Activated CD4-positive, alpha-beta memory T cell treated with anti-CD3 and anti-CD28 coated beads for 36 hours (primary cell): ENCODE measurements around the gene ADARB2. TPM values are rescaled to one million over a fixed set of nuclear protein-coding genes. Genes with fewer than 3 reads are reported as not detected.
"Not testable (repeated sequence)": the region's sequence is repeated elsewhere in the genome, so short reads cannot be mapped to it uniquely, and the experiment has no call there.

Source experiments
- CTCF ChIA-PET: fragments of 350-600 bp; sonication (Branson Sonifier 250); formaldehyde crosslinking; loops from one replicate; lab custom pipeline; 2021; ENCODE audit warnings: antibody characterized with exemption, inconsistent platforms; lab: Charles Lee
- POLR2A ChIA-PET: fragments of 350-600 bp; sonication (Branson Sonifier 250); formaldehyde crosslinking; loops from one replicate; lab custom pipeline; 2021; ENCODE audit warnings: antibody characterized with exemption; lab: Charles Lee
- DNase-seq: peaks from one replicate; pipeline ENCODE4 v3.0.0-alpha.2; 2020
- H3K27ac Mint-ChIP-seq: one replicate; pipeline ENCODE4 v1.8.0; 2021; ENCODE audit warnings: mixed read lengths
- H3K27me3 Mint-ChIP-seq: one replicate; pipeline ENCODE4 v1.8.0; 2021; ENCODE audit warnings: mixed read lengths
- H3K36me3 Mint-ChIP-seq: one replicate; pipeline ENCODE4 v1.8.0; 2021; ENCODE audit warnings: mixed read lengths
- H3K4me1 Mint-ChIP-seq: one replicate; pipeline ENCODE4 v1.8.0; 2021; ENCODE audit warnings: low read depth, mixed read lengths
- H3K4me3 Mint-ChIP-seq: one replicate; pipeline ENCODE4 v1.8.0; 2021; ENCODE audit warnings: mild to moderate bottlenecking, mixed read lengths
- H3K9me3 Mint-ChIP-seq: one replicate; pipeline ENCODE4 v1.8.0; 2021; ENCODE audit warnings: mixed read lengths
- intact Hi-C: fragments of 100-400 bp; cut with micrococcal nuclease; formaldehyde crosslinking; loops from one replicate; pipeline ENCODE4 v1.15.1; 2023
- total RNA-seq, 2 experiments: library from RNA; stranded (reverse); gene quantifications; one replicate each; pipeline ENCODE4 v1.2.3, GENCODE V29; 2021

ADARB2 gene
- total RNA-seq, 2 experiments from 2014 or later, result 2.2 TPM

DNA sequence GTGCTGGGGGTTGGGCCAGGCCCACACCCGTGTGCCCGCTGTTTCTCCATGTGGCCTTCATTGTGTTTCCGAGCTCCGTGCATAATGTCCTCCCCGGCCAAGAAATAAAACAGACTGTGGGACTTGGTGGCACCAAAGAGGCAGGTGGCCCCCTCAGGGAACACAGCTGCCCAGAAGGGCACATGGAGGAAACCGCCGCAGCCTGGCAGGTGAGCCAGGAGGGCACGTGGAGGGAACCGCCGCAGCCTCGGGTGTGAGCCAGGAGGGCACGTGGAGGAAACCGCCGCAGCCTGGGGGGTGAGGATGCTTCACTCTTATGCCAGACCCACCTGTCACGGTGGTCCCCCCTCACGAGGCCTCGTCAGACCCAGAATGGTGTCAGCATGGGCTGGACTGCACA lies 392.5 kb downstream of the ADARB2 start:
- no peak for DNase-seq
- Mint-ChIP-seq H3K4me1 (no peaks in the 10 kb centered on the region), H3K27me3 (no peaks in the 10 kb centered on the region), H3K27ac (no peak overlapping the region), H3K4me3 (no peak overlapping the region), H3K9me3 (no peaks in the 10 kb centered on the region), H3K36me3 (no peaks in the 10 kb centered on the region)
- intact Hi-C loops, result no loop called here
- POLR2A ChIA-PET, result no interaction called here
- CTCF ChIA-PET, result no interaction called here

DNA sequence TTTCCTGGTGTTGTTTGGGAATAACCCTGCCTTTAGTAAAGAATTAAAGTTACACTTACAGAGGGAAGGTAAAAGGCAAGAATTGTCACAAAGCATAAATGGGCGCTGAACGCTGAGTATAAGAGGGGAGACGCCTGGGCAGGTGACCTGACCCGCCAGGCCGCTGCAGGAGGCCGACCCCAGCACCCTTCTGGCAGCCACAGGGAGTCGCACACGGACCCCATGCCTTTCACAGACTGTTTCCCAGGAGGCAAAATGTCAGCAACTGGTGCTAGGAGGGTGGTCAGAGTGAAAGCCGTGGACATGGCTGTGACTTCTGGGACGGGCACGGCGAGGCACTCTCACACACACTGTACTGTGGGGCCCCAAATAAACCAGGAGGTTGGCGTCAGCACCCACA lies 392.9 kb downstream of the ADARB2 start:
- CTCF ChIA-PET, result no interaction called here
- intact Hi-C loops, result no loop called here
- H3K27me3 Mint-ChIP-seq, result no peaks in the 10 kb centered on the region

DNA sequence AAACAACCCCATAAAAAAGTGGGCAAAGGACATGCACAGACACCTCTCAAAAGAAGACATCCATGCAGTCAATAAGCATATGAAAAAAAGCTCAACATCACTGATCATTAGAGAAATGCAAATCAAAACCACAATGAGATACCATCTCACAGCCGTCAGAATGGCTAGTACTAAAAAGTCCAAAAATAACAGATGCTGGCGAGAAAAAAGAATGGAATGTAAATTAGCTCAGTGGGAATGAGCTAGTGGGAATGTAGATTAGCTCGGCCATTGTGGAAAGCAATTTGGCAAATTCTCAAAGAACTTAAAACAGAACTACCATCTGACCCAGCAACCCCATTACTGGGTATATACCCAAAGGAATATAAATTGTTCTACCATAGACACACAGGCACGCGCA lies 394.1 kb downstream of the ADARB2 start:
- ChIA-PET POLR2A (no interaction called here), CTCF (no interaction called here)
- no peak for DNase-seq
- Mint-ChIP-seq H3K4me3 (no peak overlapping the region), H3K27ac (no peak overlapping the region), H3K4me1 (no peaks in the 10 kb centered on the region), H3K36me3 (no peaks in the 10 kb centered on the region), H3K27me3 (no peaks in the 10 kb centered on the region), H3K9me3 (no peaks in the 10 kb centered on the region)
- intact Hi-C loops, result no loop called here

More for the DNA sequence above, 392.9 kb downstream of the ADARB2 start:
- no peaks in the 10 kb centered on the region for H3K36me3 Mint-ChIP-seq
- H3K9me3 Mint-ChIP-seq, result no peaks in the 10 kb centered on the region
- POLR2A ChIA-PET, result no interaction called here
- no peaks in the 10 kb centered on the region for H3K4me1 Mint-ChIP-seq
- DNase-seq, result no peak
- H3K4me3 Mint-ChIP-seq, result no peak overlapping the region
- no peak overlapping the region for H3K27ac Mint-ChIP-seq

DNA sequence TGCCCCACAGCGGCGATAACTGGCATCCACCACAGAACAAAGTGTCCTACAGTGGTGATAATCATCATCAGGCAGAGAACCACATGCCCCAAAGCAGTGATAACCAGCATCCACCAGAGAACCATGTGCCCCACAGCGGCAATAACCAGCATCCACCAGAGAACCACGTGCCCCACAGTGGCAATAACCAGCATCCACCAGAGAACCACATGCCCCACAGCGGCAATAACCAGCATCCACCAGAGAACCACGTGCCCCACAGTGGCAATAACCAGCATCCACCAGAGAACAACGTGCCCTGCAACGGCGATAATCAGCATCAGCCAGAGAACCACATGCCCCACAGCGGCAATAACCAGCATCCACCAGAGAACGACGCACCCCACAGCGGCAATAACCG lies 396.3 kb downstream of the ADARB2 start:
- H3K4me3 Mint-ChIP-seq, H3K9me3 Mint-ChIP-seq, H3K4me1 Mint-ChIP-seq, DNase-seq, H3K36me3 Mint-ChIP-seq, H3K27me3 Mint-ChIP-seq, POLR2A ChIA-PET, intact Hi-C loops, H3K27ac Mint-ChIP-seq, CTCF ChIA-PET: not testable (repeated sequence)

DNA sequence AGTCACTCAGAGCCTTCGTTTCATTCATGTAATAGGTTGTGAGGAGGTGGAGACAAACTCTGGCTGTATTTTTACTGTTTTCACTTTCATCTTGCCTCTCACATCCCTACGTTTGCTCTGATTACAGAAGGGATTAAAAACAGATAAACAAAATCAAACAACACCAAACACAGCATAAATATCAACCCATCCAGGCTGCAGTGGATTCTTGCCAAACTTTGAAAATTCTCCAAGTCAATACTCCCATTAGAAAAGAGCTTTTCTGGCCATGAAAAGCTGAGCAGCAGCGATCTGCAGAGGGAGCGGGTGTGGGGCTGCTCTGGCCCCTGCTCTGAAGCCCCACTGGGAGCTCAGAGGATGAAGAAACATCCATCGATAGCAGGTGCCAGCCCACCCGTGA lies 397.9 kb downstream of the ADARB2 start:
- no peak for DNase-seq
- no peaks in the 10 kb centered on the region for H3K27me3 Mint-ChIP-seq
- no peak overlapping the region for H3K4me3 Mint-ChIP-seq
- ChIA-PET POLR2A (no interaction called here), CTCF (interaction anchor here (0.6 kb wide), 1 partner anchor 25 kb away, joined by 3 read pairs; no protein-coding TSS in a partner anchor)
- no peak overlapping the region for H3K27ac Mint-ChIP-seq
- no peaks in the 10 kb centered on the region for H3K36me3 Mint-ChIP-seq
- intact Hi-C loops, result no loop called here
- H3K4me1 Mint-ChIP-seq, result no peaks in the 10 kb centered on the region
- H3K9me3 Mint-ChIP-seq, result no peaks in the 10 kb centered on the region

DNA sequence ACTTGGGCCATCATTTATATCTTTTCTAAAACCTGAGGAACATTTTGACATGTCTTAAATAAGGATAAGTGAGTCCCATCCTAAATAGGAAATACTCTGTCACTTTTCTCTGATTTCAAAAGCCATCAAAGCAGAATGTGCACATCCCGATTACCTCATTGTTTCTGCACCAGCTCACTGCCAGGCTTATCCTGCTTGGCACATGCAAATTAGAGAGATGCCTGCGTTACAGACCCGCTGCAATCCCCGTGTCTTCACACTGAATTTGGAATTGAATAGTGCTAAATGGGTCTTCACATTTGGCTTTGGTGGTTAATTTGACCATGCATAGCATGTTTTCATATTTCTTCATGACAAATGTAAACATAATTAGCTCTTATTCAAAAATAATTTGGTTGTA lies 401.7 kb downstream of the ADARB2 start:
- Mint-ChIP-seq H3K36me3 (no peaks in the 10 kb centered on the region), H3K4me1 (no peaks in the 10 kb centered on the region), H3K27me3 (peaks cover 6% of the 10 kb centered on the region), H3K4me3 (no peak overlapping the region), H3K9me3 (no peaks in the 10 kb centered on the region), H3K27ac (no peak overlapping the region)
- ChIA-PET CTCF (no interaction called here), POLR2A (no interaction called here)
- intact Hi-C loops, result no loop called here
- no peak for DNase-seq

DNA sequence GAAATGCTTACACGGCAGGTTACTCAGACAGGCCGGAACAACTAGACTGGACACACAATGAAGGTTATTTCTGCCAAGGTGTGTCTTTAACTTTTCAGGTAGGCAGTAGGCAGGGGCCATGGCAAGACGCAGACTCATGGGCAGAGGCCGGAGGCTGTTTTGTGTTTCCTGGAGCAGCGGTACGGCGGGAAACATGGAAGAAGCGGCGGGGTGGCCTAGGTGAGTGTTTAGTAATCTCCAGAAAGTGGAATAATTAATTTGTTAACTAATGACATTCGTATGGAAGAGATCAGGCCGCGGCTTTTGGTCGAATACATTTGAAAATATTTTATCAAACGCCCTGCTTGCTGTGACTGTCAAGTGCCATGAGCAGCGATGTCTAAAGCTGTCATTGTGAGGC lies 403.3 kb downstream of the ADARB2 start:
- DNase-seq, result no peak
- H3K27me3 Mint-ChIP-seq, result peaks cover 9% of the 10 kb centered on the region
- H3K9me3 Mint-ChIP-seq, result no peaks in the 10 kb centered on the region
- no peak overlapping the region for H3K4me3 Mint-ChIP-seq
- H3K27ac Mint-ChIP-seq, result no peak overlapping the region
- no peaks in the 10 kb centered on the region for H3K36me3 Mint-ChIP-seq
- intact Hi-C loops, result no loop called here
- CTCF ChIA-PET, result interaction anchor here (0.6 kb wide), 1 partner anchor 546 kb away, joined by 3 read pairs; no protein-coding TSS in a partner anchor
- H3K4me1 Mint-ChIP-seq, result no peaks in the 10 kb centered on the region
- POLR2A ChIA-PET, result no interaction called here

DNA sequence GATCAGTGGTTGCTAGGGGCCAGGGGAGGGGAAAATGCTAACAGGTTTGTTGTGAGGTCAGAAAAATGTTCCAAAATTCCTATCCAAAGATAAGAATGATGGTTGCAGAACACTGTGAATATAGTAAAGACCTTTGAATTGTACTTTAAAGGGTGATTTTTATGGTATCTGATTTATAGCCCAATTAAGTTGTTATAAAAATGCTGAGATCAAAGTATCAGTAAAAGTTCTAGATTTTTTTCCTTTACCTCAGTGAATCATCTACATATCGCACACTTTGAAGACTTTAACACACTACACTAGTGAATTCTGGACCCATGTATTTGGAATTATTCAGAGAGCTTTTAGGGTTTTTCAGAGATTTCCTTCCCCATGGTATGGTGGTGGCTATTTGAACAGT lies 405.8 kb downstream of the ADARB2 start:
- no peaks in the 10 kb centered on the region for H3K36me3 Mint-ChIP-seq
- no peaks in the 10 kb centered on the region for H3K9me3 Mint-ChIP-seq
- POLR2A ChIA-PET, result no interaction called here

DNA sequence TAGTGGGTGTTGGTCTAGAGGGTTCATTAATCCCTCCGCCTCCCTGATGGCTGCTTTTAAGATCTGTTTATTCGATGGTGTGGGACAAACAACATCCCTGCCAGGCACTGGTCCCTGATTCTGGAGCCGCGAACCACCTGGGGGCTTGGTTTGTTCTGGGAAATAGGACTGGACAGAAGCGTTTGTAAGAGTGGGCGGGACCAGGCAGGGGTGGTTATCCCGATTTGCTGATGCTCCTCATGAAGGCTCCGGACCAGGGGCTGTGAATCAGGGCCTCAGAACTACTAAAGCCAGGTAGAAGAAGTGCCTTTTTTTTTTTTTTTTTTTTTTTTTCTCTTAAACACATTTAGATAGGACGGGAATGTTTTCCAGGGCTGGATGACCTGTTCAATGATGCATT lies 407.7 kb downstream of the ADARB2 start:
- CTCF ChIA-PET, result no interaction called here
- intact Hi-C loops, result loop anchor here (10.0 kb wide), 1 partner anchor 215 kb away; no protein-coding TSS in a partner anchor
- no peaks in the 10 kb centered on the region for H3K36me3 Mint-ChIP-seq
- POLR2A ChIA-PET, result no interaction called here
- no peak for DNase-seq
- no peaks in the 10 kb centered on the region for H3K9me3 Mint-ChIP-seq
- H3K27me3 Mint-ChIP-seq, result peaks cover 17% of the 10 kb centered on the region
- no peak overlapping the region for H3K4me3 Mint-ChIP-seq
- peaks cover 5% of the 10 kb centered on the region for H3K4me1 Mint-ChIP-seq
- H3K27ac Mint-ChIP-seq, result no peak overlapping the region

More for the DNA sequence above, 405.8 kb downstream of the ADARB2 start:
- CTCF ChIA-PET, result no interaction called here
- intact Hi-C loops, result no loop called here
- peaks cover 9% of the 10 kb centered on the region for H3K27me3 Mint-ChIP-seq
- H3K4me3 Mint-ChIP-seq, result no peak overlapping the region
- no peak for DNase-seq
- no peak overlapping the region for H3K27ac Mint-ChIP-seq
- no peaks in the 10 kb centered on the region for H3K4me1 Mint-ChIP-seq

DNA sequence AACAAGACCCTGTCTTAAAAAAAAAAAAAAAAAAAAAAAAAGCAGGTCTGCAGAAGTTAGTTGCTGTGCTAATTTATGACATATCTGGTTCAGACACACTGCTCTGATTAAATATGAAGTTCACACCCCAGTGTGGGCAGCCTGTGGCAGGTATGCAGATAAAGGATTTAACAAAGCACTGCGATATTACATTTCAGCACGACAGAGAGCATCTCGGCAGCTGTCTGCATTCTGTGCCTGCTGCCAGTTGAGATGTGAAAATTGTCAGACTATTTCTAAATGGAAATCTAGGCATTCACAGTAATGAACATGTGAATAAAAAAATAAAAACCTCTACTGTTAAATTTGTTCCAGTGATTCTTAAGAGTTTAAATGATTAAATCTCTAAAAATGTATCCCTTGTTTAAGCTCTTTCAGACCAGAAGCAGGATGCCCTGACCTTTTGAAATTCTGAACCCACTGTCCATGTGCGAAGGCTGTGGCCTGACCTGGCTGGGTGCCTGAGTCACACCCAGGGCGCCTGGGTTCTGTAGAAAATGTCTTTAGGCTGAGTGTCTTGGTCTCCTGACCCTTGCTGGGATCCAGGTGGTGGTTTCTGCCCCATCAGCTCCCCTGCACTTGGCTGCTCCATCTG lies 408.2 kb downstream of the ADARB2 start:
- no peaks in the 10 kb centered on the region for H3K9me3 Mint-ChIP-seq
- ChIA-PET POLR2A (no interaction called here), CTCF (no interaction called here)
- H3K27me3 Mint-ChIP-seq, result peaks cover 18% of the 10 kb centered on the region
- H3K36me3 Mint-ChIP-seq, result no peaks in the 10 kb centered on the region
- H3K4me1 Mint-ChIP-seq, result peaks cover 5% of the 10 kb centered on the region
- DNase-seq, result no peak
- no peak overlapping the region for H3K27ac Mint-ChIP-seq
- intact Hi-C loops, result loop anchor here (10.0 kb wide), 1 partner anchor 214 kb away; no protein-coding TSS in a partner anchor
- no peak overlapping the region for H3K4me3 Mint-ChIP-seq

DNA sequence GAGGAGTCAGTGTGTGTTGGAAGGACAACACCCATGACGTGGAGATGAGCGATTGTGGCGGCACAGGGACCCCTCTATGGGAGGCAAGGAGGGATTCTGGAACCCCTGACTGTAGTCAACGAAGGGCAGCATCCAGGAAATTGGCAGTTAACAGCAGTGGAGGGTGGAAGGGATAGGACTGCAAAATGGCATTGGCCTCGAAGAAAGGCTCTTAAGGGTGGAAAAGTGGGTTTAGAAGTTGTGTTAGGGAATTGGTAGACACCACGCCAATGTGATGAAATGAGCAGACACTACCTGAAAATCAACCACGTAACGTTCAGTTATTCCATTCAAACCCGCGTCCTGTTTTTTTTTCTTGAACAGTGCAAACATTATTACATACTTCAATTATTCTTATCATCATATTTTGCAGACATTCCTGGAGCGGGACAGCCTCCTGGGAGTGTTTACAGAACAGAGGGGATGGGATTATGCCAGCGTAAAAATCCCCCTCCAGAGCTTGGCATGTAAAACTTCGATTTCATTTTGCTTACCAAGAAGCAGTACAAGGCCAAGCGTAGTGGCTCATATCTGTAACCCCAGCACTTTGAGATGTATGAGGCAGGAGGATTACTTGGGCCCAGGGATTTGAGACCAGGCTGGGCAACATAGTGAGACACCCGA lies 409.0 kb downstream of the ADARB2 start:
- H3K36me3 Mint-ChIP-seq, result no peaks in the 10 kb centered on the region
- no peak overlapping the region for H3K4me3 Mint-ChIP-seq
- H3K27me3 Mint-ChIP-seq, result peaks cover 16% of the 10 kb centered on the region
- ChIA-PET POLR2A (no interaction called here), CTCF (no interaction called here)
- H3K27ac Mint-ChIP-seq, result no peak overlapping the region
- intact Hi-C loops, result loop anchor here (10.0 kb wide), 1 partner anchor 213 kb away; no protein-coding TSS in a partner anchor
- peaks cover 11% of the 10 kb centered on the region for H3K4me1 Mint-ChIP-seq
- no peaks in the 10 kb centered on the region for H3K9me3 Mint-ChIP-seq
- no peak for DNase-seq

DNA sequence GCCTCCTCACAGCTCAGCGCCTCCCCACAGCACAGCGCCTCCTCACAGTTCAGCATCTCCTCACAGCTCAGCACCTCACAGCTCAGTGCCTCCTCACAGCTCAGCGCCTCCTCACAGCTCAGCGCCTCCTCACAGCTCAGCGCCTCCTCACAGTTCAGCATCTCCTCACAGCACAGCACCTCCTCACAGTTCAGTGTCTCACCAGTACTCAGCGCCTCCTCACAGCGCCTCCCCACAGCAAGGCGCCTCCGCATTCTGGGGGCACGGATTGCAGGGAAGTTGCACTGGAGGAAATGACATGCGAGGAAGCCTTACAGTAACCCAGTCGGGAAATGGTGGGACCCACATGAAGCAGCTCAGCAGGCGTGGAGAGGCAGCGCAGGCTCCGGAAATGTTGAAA lies 409.6 kb downstream of the ADARB2 start:
- Mint-ChIP-seq H3K27ac (no peak overlapping the region), H3K9me3 (no peaks in the 10 kb centered on the region), H3K4me1 (peaks cover 11% of the 10 kb centered on the region), H3K27me3 (peaks cover 16% of the 10 kb centered on the region), H3K4me3 (no peak overlapping the region), H3K36me3 (no peaks in the 10 kb centered on the region)
- ChIA-PET CTCF (no interaction called here), POLR2A (no interaction called here)
- no peak for DNase-seq
- intact Hi-C loops, result loop anchor here (10.0 kb wide), 1 partner anchor 213 kb away; no protein-coding TSS in a partner anchor

DNA sequence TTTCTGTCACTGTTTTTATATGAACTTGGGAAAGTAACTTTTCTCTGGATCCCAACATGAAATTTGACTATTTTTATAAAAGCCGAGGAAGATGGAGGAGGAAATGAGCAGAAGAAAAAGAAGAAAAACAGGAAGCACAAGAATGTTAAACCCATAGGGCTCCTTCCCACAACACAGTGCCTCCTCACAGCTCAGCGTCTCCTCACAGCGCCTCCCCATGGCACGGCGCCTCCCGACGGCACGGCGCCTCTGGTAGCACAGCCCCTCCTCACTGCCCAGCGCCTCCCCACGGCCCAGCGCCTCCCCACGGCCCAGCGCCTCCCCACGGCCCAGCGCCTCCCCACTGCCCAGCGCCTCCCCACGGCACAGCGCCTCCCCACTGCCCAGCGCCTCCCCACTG lies 410.8 kb downstream of the ADARB2 start:
- H3K36me3 Mint-ChIP-seq, result not testable (repeated sequence)

More for the DNA sequence above, 410.8 kb downstream of the ADARB2 start:
- peaks cover 11% of the 10 kb centered on the region for H3K4me1 Mint-ChIP-seq
- H3K4me3 Mint-ChIP-seq, POLR2A ChIA-PET, H3K9me3 Mint-ChIP-seq, DNase-seq, H3K27ac Mint-ChIP-seq, CTCF ChIA-PET: not testable (repeated sequence)
- intact Hi-C loops, result loop anchor here (10.0 kb wide), 1 partner anchor 212 kb away; no protein-coding TSS in a partner anchor
- peaks cover 20% of the 10 kb centered on the region for H3K27me3 Mint-ChIP-seq
